Stimulated activated naive CD4-positive, alpha-beta T cell (primary cell): Measurements from ENCODE around the gene ZNF630.
"Not testable (repeated sequence)": the region's sequence is repeated elsewhere in the genome, so short reads cannot be mapped to it uniquely, and the experiment has no call there.

Experiments
- DNase-seq, 6 experiments: peaks; one replicate each; lab custom pipeline; 2025; lab: John Stamatoyannopoulos, UW

Gene ZNF630

GRCh38 chrX:48071064-48071985, at the start of gene ZNF630:
Gene ZNF630 (minus strand): TSS chrX:48071640. CDS start chrX:48066886, 4,754 bp downstream.
- peak in 5 of 6 experiments; percentile 4 to 56 (median 48) for DNase-seq

GRCh38 chrX:48107717-48108116, 36.3 kb upstream of the ZNF630 start:
- no peak for DNase-seq

- DNase-seq: no peak
These were observed 31.5 kb upstream of the ZNF630 start for GRCh38 chrX:48102874-48103374.

GRCh38 chrX:48101443-48101842, 30.0 kb upstream of the ZNF630 start:
- no peak for DNase-seq

GRCh38 chrX:48092558-48092957, 21.1 kb upstream of the ZNF630 start:
- DNase-seq: not testable (repeated sequence)

- no peak for DNase-seq
These were observed 18.7 kb upstream of the ZNF630 start for GRCh38 chrX:48090123-48090522.

- no peak for DNase-seq
These were observed 14.6 kb upstream of the ZNF630 start for GRCh38 chrX:48086082-48086481.

GRCh38 chrX:48083706-48084105, 12.3 kb upstream of the ZNF630 start:
- no peak for DNase-seq

- peak in 5 of 6 experiments; percentile 1 to 46 (median 11) for DNase-seq
These were observed 11.8 kb upstream of the ZNF630 start for GRCh38 chrX:48083212-48083611.

GRCh38 chrX:48076343-48076742, 4.9 kb upstream of the ZNF630 start:
- no peak for DNase-seq

GRCh38 chrX:48071986-48072605, 656 bp upstream of the ZNF630 start:
- DNase-seq: no peak

GRCh38 chrX:48068096-48068887, 3.1 kb downstream of the ZNF630 start:
- no peak for DNase-seq

- no peak for DNase-seq
These were observed 7.2 kb downstream of the ZNF630 start for GRCh38 chrX:48064261-48064660.

- DNase-seq: no peak
These were observed 12.2 kb downstream of the ZNF630 start for GRCh38 chrX:48059296-48059639.

GRCh38 chrX:48058621-48059295, 12.7 kb downstream of the ZNF630 start:
- DNase-seq: no peak

- no peak for DNase-seq
These were observed 24.6 kb downstream of the ZNF630 start for GRCh38 chrX:48046846-48047245.

- no peak for DNase-seq
These were observed 25.8 kb downstream of the ZNF630 start for GRCh38 chrX:48045410-48046311.

GRCh38 chrX:48043056-48043455, 28.4 kb downstream of the ZNF630 start:
- DNase-seq: no peak

- no peak for DNase-seq
These were observed 35.5 kb downstream of the ZNF630 start for GRCh38 chrX:48035891-48036290.

GRCh38 chrX:48030641-48031173, 40.7 kb downstream of the ZNF630 start:
- DNase-seq: not testable (repeated sequence)
